Endometrium (tissue), 2 donors: ENCODE results near the gene PPME1.

Experiments used
- FAIRE-seq: peaks from 2 replicates; lab custom pipeline; 2012; peaks lifted over from hg19 to GRCh38; lab: Jason Lieb, UNC
- donor health status: control.
- donor health status: control.

The PPME1 gene

GRCh38 chr11:74282421-74282820, 111.3 kb downstream of the PPME1 start:
- FAIRE-seq: no peak

- FAIRE-seq: no peak
These were observed 111.9 kb downstream of the PPME1 start for GRCh38 chr11:74282914-74283371.

- no peak for FAIRE-seq
These were observed 112.6 kb downstream of the PPME1 start for GRCh38 chr11:74283580-74284180.

GRCh38 chr11:74284466-74284865, 113.4 kb downstream of the PPME1 start:
- no peak for FAIRE-seq

- no peak for FAIRE-seq
These were observed 117.1 kb downstream of the PPME1 start for GRCh38 chr11:74288161-74288560.

- no peak for FAIRE-seq
These were observed 117.8 kb downstream of the PPME1 start for GRCh38 chr11:74288911-74289310.

- no peak for FAIRE-seq
These were observed 126.4 kb downstream of the PPME1 start for GRCh38 chr11:74297484-74297883.

- FAIRE-seq: no peak
These were observed 127.9 kb downstream of the PPME1 start for GRCh38 chr11:74299015-74299414.
